Measurements from ENCODE around the gene C12orf57. TPM values are rescaled to one million over a fixed set of nuclear protein-coding genes. Genes with fewer than 3 reads are reported as not detected.

Gene C12orf57
- total and polyA plus RNA-seq, 2 experiments from 2014 or later: 247 to 264 TPM

- H3K36me3 ChIP-seq (ENCODE audit: low read depth): no peaks in the 10 kb centered on the region
Observed at GRCh38 chr12:6952121-6952862, 8.5 kb downstream of the C12orf57 start.

GRCh38 chr12:6952863-6953441 lies 9.1 kb downstream of the C12orf57 start:
- no peak overlapping the region for H2AFZ ChIP-seq
- H3K27ac ChIP-seq: no peak overlapping the region
- H3K79me2 ChIP-seq (ENCODE audit: insufficient read depth): no peaks in the 10 kb centered on the region
- no peak overlapping the region for H3K4me3 ChIP-seq
- TF ChIP-seq EZH2 (IDR thresholded peaks at IDR 0.05; ENCODE audit: insufficient read depth, poor library complexity, severe bottlenecking) (no peak), EZH2phosphoT487 (IDR thresholded peaks at IDR 0.05; ENCODE audit: insufficient read depth, low read depth) (no peak)
- H3K4me1 ChIP-seq (ENCODE audit: insufficient read depth): no peaks in the 10 kb centered on the region
- no peak for DNase-seq
- in situ Hi-C loops (cut with MboI): no loop called here
- H3K4me2 ChIP-seq (ENCODE audit: unreplicated experiment): no peak overlapping the region
- no peaks in the 10 kb centered on the region for H3K9me2 ChIP-seq (ENCODE audit: insufficient read depth)
- H3F3A ChIP-seq (ENCODE audit: insufficient read depth): no peaks in the 10 kb centered on the region
- no peaks in the 10 kb centered on the region for H3K36me3 ChIP-seq (ENCODE audit: low read depth)
- no peak overlapping the region for H3K9ac ChIP-seq
- no peaks in the 10 kb centered on the region for H3K9me3 ChIP-seq (ENCODE audit: low read depth)
- no peaks in the 10 kb centered on the region for H4K20me1 ChIP-seq (ENCODE audit: insufficient read depth)
- 91% methylated on average over 15 of the region's 15 CpGs for WGBS, 2 experiments (ENCODE audit: low coverage in 1 of 2, low lambda C conversion rate in 2 of 2, missing lambda C conversion rate in 2 of 2)
- no peaks in the 10 kb centered on the region for H3K27me3 ChIP-seq (replicated peaks; ENCODE audit: insufficient read depth)

More at GRCh38 chr12:6952121-6952862, 8.5 kb downstream of the C12orf57 start:
- no peak overlapping the region for H3K4me2 ChIP-seq (ENCODE audit: unreplicated experiment)
- H3K9me3 ChIP-seq (ENCODE audit: low read depth): no peaks in the 10 kb centered on the region
- no peak for TF ChIP-seq EZH2 (IDR thresholded peaks at IDR 0.05; ENCODE audit: insufficient read depth, poor library complexity, severe bottlenecking)
- no peak for TF ChIP-seq EZH2phosphoT487 (IDR thresholded peaks at IDR 0.05; ENCODE audit: insufficient read depth, low read depth)
- H3K27me3 ChIP-seq (replicated peaks; ENCODE audit: insufficient read depth): no peaks in the 10 kb centered on the region
- H3K9ac ChIP-seq: no peak overlapping the region
- 77% methylated on average over 19 to 22 of the region's 22 CpGs for WGBS, 2 experiments (ENCODE audit: low coverage in 1 of 2, low lambda C conversion rate in 2 of 2, missing lambda C conversion rate in 2 of 2)
- no peak overlapping the region for H2AFZ ChIP-seq
- no peak for DNase-seq
- no peak overlapping the region for H3K4me3 ChIP-seq
- H3K4me1 ChIP-seq (ENCODE audit: insufficient read depth): no peaks in the 10 kb centered on the region
- no peaks in the 10 kb centered on the region for H3K79me2 ChIP-seq (ENCODE audit: insufficient read depth)
- in situ Hi-C loops (cut with MboI): no loop called here
- no peaks in the 10 kb centered on the region for H3K9me2 ChIP-seq (ENCODE audit: insufficient read depth)
- H3F3A ChIP-seq (ENCODE audit: insufficient read depth): no peaks in the 10 kb centered on the region
- no peak overlapping the region for H3K27ac ChIP-seq
- no peaks in the 10 kb centered on the region for H4K20me1 ChIP-seq (ENCODE audit: insufficient read depth)

GRCh38 chr12:6953442-6954315 lies 9.9 kb downstream of the C12orf57 start:
- Histone ChIP-seq H4K20me1 (ENCODE audit: insufficient read depth) (no peaks in the 10 kb centered on the region), H3K9me3 (ENCODE audit: low read depth) (no peaks in the 10 kb centered on the region), H3K4me1 (ENCODE audit: insufficient read depth) (no peaks in the 10 kb centered on the region), H3F3A (ENCODE audit: insufficient read depth) (no peaks in the 10 kb centered on the region), H2AFZ (no peak overlapping the region), H3K27ac (no peak overlapping the region), H3K79me2 (ENCODE audit: insufficient read depth) (no peaks in the 10 kb centered on the region), H3K9ac (no peak overlapping the region), H3K9me2 (ENCODE audit: insufficient read depth) (no peaks in the 10 kb centered on the region), H3K36me3 (ENCODE audit: low read depth) (no peaks in the 10 kb centered on the region), H3K27me3 (replicated peaks; ENCODE audit: insufficient read depth) (no peaks in the 10 kb centered on the region), H3K4me3 (no peak overlapping the region), H3K4me2 (ENCODE audit: unreplicated experiment) (no peak overlapping the region)
- whole genome bisulfite sequencing, 2 experiments (ENCODE audit: low coverage in 1 of 2, low lambda C conversion rate in 2 of 2, missing lambda C conversion rate in 2 of 2): 70 to 72% methylated on average over 17 to 24 of the region's 24 CpGs
- TF ChIP-seq EZH2 (IDR thresholded peaks at IDR 0.05; ENCODE audit: insufficient read depth, poor library complexity, severe bottlenecking): no peak
- no peak for DNase-seq
- in situ Hi-C loops (cut with MboI): no loop called here

- no peaks in the 10 kb centered on the region for H3K9me3 ChIP-seq (ENCODE audit: low read depth)
- no peak overlapping the region for H3K27ac ChIP-seq
- H4K20me1 ChIP-seq (ENCODE audit: insufficient read depth): no peaks in the 10 kb centered on the region
- no peaks in the 10 kb centered on the region for H3F3A ChIP-seq (ENCODE audit: insufficient read depth)
- H3K27me3 ChIP-seq (replicated peaks; ENCODE audit: insufficient read depth): no peaks in the 10 kb centered on the region
- no peaks in the 10 kb centered on the region for H3K79me2 ChIP-seq (ENCODE audit: insufficient read depth)
- DNase-seq: no peak
- H3K9ac ChIP-seq: no peak overlapping the region
- H3K4me3 ChIP-seq: no peak overlapping the region
- H2AFZ ChIP-seq: no peak overlapping the region
- no peak for TF ChIP-seq EZH2 (IDR thresholded peaks at IDR 0.05; ENCODE audit: insufficient read depth, poor library complexity, severe bottlenecking)
- TF ChIP-seq EZH2phosphoT487 (IDR thresholded peaks at IDR 0.05; ENCODE audit: insufficient read depth, low read depth): no peak
- no peak overlapping the region for H3K4me2 ChIP-seq (ENCODE audit: unreplicated experiment)
- in situ Hi-C loops (cut with MboI): no loop called here
- no peaks in the 10 kb centered on the region for H3K36me3 ChIP-seq (ENCODE audit: low read depth)
- H3K9me2 ChIP-seq (ENCODE audit: insufficient read depth): no peaks in the 10 kb centered on the region
- 80 to 84% methylated on average over 21 of the region's 21 CpGs for WGBS, 2 experiments (ENCODE audit: low coverage in 1 of 2, low lambda C conversion rate in 2 of 2, missing lambda C conversion rate in 2 of 2)
- no peaks in the 10 kb centered on the region for H3K4me1 ChIP-seq (ENCODE audit: insufficient read depth)
Observed at GRCh38 chr12:6954316-6955107, 10.7 kb downstream of the C12orf57 start.
